MM.1S (cell line): ENCODE measurements around the gene GARNL3.
A peak's percentile ranks its signal among the peaks of the same experiment; 100 is the strongest.

Experiments
- DNase-seq: peaks from one replicate; pipeline ENCODE4 v3.0.0-alpha.2; 2015
- H2AFZ ChIP-seq: fragments of 300-600 bp; sonication (generic); 2 replicates; pipeline ENCODE4 v1.6.0; 2016; ENCODE audit warnings: antibody characterized with exemption, low read length
- H3F3A ChIP-seq: fragments of 300-600 bp; sonication (generic); 2 replicates; pipeline ENCODE4 v1.6.1; 2016; ENCODE audit warnings: mild to moderate bottlenecking, antibody characterized with exemption, low read length, moderate library complexity, mixed read lengths; ENCODE audit not compliant: insufficient read depth
- H3K27ac ChIP-seq: fragments of 300-600 bp; sonication (generic); 2 replicates; pipeline ENCODE4 v1.5.1; 2016; ENCODE audit warnings: mild to moderate bottlenecking, low read length
- H3K27me3 ChIP-seq: fragments of 300-600 bp; sonication (generic); replicated peaks from 2 replicates; pipeline ENCODE4 v1.6.0; 2016; ENCODE audit warnings: low read length; ENCODE audit not compliant: insufficient read depth
- H3K36me3 ChIP-seq: fragments of 300-600 bp; sonication (generic); replicated peaks from 2 replicates; pipeline ENCODE4 v1.6.1; 2016; ENCODE audit warnings: mild to moderate bottlenecking, low read length, mixed read lengths; ENCODE audit not compliant: insufficient read depth
- H3K4me1 ChIP-seq: fragments of 300-600 bp; sonication (generic); 2 replicates; pipeline ENCODE4 v1.6.1; 2016; ENCODE audit warnings: low read length, mixed read lengths
- H3K4me2 ChIP-seq: fragments of 300-600 bp; sonication (generic); 2 replicates; pipeline ENCODE4 v1.6.0; 2016; ENCODE audit warnings: low read depth, low read length
- H3K4me3 ChIP-seq: fragments of 300-600 bp; sonication (generic); 2 replicates; pipeline ENCODE4 v1.5.1; 2016; ENCODE audit warnings: low read length, mixed read lengths
- H3K79me2 ChIP-seq: fragments of 300-600 bp; sonication (generic); 2 replicates; pipeline ENCODE4 v1.6.1; 2016; ENCODE audit warnings: mixed run types, low read length, mixed read lengths
- H3K9ac ChIP-seq: fragments of 300-600 bp; sonication (generic); 2 replicates; pipeline ENCODE4 v1.6.1; 2016; ENCODE audit warnings: low read length, mixed read lengths
- H3K9me2 ChIP-seq: fragments of 300-600 bp; sonication (generic); replicated peaks from 2 replicates; pipeline ENCODE4 v1.6.1; 2016; ENCODE audit warnings: mild to moderate bottlenecking, low read length, mixed read lengths; ENCODE audit not compliant: insufficient read depth
- H3K9me3 ChIP-seq: fragments of 300-600 bp; sonication (generic); replicated peaks from 2 replicates; pipeline ENCODE4 v1.6.1; 2016; ENCODE audit warnings: mild to moderate bottlenecking, low read length, mixed read lengths; ENCODE audit not compliant: insufficient read depth
- H4K20me1 ChIP-seq: fragments of 300-600 bp; sonication (generic); 2 replicates; pipeline ENCODE4 v1.6.1; 2016; ENCODE audit warnings: mild to moderate bottlenecking, low read length, moderate library complexity, mixed read lengths; ENCODE audit not compliant: insufficient read depth
- EZH2 ChIP-seq: fragments of 300-600 bp; sonication (generic); optimal IDR thresholded peaks from 2 replicates; pipeline ENCODE3; 2017; ENCODE audit warnings: low read depth, mild to moderate bottlenecking, antibody characterized with exemption, low read length, mixed read lengths
- EZH2phosphoT487 ChIP-seq: fragments of 300-600 bp; sonication (generic); IDR thresholded peaks from 2 replicates; pipeline ENCODE4 v1.6.1; 2018; ENCODE audit warnings: antibody characterized with exemption, low read length
- TF ChIP-seq, protein P1 (sequence below): fragments of 300-600 bp; sonication (generic); IDR thresholded peaks from 2 replicates; pipeline ENCODE4 v1.5.1; 2016; ENCODE audit warnings: antibody characterized with exemption, low read length, mixed read lengths

The GARNL3 gene

DNA sequence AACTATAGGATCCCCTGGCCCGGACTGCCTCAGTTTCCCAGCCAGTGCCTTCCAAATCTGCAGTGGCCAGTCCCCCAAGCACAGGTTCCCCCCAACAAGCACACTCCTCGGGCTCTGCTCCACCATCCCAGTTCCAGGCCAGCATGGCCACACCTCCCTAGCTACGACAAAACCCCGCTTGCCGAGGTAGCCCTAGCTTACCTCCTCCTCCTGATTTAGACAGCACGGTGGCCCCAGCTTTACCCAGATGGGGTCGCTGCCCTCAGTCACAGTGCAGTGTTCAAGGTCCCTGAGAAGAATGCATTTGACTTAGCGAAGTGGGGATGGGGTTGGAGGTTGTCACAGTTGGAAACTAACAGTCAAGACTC lies 40.8 kb upstream of the GARNL3 start:
- Histone ChIP-seq H3K9me3 (no peaks in the 10 kb centered on the region), H3K27me3 (no peaks in the 10 kb centered on the region), H3K4me1 (peaks cover 16% of the 10 kb centered on the region), H3K27ac (no peak overlapping the region), H3K4me3 (peak overlapping the region; percentile 66), H3K9ac (no peak overlapping the region), H3K36me3 (no peaks in the 10 kb centered on the region), H2AFZ (0 out of 2 replicates have a peak overlapping the region, but pooled peaks have one; percentile 70), H3K9me2 (no peaks in the 10 kb centered on the region), H3K4me2 (peak overlapping the region; percentile 92), H3K79me2 (peaks cover 9% of the 10 kb centered on the region; the same call in 1 of the 2 replicates), H4K20me1 (no peaks in the 10 kb centered on the region), H3F3A (no peaks in the 10 kb centered on the region; the same call in 1 of the 2 replicates)
- TF ChIP-seq EZH2phosphoT487 (no peak), EZH2 (no peak)
- TF ChIP-seq, protein P1, sequence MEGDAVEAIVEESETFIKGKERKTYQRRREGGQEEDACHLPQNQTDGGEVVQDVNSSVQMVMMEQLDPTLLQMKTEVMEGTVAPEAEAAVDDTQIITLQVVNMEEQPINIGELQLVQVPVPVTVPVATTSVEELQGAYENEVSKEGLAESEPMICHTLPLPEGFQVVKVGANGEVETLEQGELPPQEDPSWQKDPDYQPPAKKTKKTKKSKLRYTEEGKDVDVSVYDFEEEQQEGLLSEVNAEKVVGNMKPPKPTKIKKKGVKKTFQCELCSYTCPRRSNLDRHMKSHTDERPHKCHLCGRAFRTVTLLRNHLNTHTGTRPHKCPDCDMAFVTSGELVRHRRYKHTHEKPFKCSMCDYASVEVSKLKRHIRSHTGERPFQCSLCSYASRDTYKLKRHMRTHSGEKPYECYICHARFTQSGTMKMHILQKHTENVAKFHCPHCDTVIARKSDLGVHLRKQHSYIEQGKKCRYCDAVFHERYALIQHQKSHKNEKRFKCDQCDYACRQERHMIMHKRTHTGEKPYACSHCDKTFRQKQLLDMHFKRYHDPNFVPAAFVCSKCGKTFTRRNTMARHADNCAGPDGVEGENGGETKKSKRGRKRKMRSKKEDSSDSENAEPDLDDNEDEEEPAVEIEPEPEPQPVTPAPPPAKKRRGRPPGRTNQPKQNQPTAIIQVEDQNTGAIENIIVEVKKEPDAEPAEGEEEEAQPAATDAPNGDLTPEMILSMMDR, result 0 out of 2 replicates have a peak, but pooled peaks have one; percentile 11
- DNase-seq, result no peak

DNA sequence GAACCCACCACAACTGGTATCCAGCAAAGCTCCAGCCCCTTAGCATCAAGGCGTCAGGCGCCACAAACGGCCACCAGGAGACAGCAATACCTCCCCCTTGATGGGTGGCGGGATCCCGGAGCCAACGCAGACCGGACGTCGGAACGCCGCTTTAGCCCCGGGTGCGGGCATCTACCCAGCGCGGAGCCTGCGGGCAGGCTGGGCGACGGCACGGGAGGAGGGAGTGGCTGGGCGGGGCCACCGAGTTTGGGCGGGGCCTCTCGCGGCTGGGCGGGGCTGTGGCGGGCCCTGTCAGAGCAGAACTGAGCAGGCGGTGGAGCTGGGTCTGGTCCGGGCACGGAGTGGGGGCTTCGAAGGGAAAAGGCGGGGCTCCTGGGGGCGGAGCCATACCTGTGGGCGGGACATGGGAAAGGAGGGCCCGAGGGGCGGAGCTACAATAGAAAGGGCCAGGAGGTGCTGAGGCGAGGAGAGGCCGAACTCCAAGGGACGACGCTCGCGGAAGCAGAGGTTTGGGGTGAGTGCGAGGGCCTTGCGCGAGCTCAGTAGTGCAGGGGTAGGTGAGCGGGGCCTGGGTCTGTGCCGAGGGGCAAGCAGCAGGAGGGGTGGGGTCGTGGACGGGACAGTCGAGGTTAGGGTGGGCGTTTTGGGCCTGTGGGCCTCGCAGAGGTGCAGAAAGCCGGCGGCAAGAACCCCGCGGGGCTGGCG lies 40.2 kb upstream of the GARNL3 start:
- peak overlapping the region; percentile 66 for H3K4me3 ChIP-seq
- no peaks in the 10 kb centered on the region for H3K9me2 ChIP-seq
- peak; percentile 91 for DNase-seq
- peak overlapping the region; percentile 70 for H2AFZ ChIP-seq
- no peaks in the 10 kb centered on the region for H3K36me3 ChIP-seq
- peak overlapping the region; percentile 63 for H3K9ac ChIP-seq
- TF ChIP-seq EZH2phosphoT487, result no peak
- TF ChIP-seq, protein P1, result no peak; the same call in 1 of the 2 replicates
- TF ChIP-seq EZH2, result no peak
- H3K27me3 ChIP-seq, result no peaks in the 10 kb centered on the region
- peaks cover 16% of the 10 kb centered on the region for H3K4me1 ChIP-seq
- H3F3A ChIP-seq, result no peaks in the 10 kb centered on the region; the same call in 1 of the 2 replicates
- no peaks in the 10 kb centered on the region for H4K20me1 ChIP-seq
- H3K79me2 ChIP-seq, result peaks cover 9% of the 10 kb centered on the region; the same call in 1 of the 2 replicates
- H3K9me3 ChIP-seq, result no peaks in the 10 kb centered on the region
- peak overlapping the region; percentile 92 for H3K4me2 ChIP-seq
- peak overlapping the region; percentile 60; the same call in 1 of the 2 replicates for H3K27ac ChIP-seq

DNA sequence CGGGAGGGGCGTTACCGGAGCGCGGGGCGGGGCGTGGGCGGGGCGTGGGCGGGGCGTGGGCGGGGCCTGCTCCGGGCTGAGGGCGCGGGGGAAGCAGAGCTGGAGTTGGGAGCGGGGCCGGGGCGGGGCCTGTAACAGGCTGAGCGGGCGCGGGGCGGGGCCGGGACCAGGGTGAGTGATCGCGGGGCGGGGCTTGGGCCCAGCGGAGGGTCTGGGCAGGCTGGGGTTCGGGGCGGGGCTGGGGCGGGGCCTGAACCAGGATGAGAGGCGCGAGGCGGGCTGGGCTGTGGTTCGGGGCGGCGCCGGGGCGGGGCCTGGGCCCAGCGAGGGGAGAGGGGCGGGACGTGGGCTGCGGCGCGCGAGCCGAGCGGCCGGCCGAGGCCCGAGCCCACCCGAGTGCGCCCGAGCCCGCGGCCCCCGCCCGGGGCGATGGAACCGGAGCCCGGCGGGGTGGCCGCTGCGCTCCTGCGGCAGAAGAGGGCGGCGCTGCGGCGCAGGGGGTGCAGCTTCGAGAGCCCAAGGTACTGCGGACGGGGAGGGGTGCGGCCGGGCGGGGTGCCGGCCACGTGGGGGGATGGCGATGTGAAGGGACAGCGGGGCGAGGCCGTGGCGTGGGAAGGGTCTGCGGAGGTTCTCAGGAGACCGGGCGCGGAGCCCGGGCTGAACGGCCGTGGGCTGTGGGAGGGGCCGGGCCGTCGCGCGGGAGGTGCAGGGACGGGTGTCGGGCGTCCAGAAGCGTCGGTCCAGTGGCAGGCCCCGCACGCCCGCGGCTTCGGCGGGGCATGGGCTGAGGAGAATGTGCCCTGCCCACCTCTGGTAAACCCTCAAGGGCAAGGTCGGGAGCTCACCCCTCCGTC lies 39.5 kb upstream of the GARNL3 start:
- peak overlapping the region; percentile 60; the same call in 1 of the 2 replicates for H3K27ac ChIP-seq
- H2AFZ ChIP-seq, result peak overlapping the region; percentile 97
- H3K79me2 ChIP-seq, result peaks cover 9% of the 10 kb centered on the region; the same call in 1 of the 2 replicates

More for the DNA sequence above, 39.5 kb upstream of the GARNL3 start:
- Histone ChIP-seq H3K9me2 (no peaks in the 10 kb centered on the region), H3K4me3 (peak overlapping the region; percentile 85), H3F3A (no peaks in the 10 kb centered on the region; the same call in 1 of the 2 replicates), H3K9ac (peak overlapping the region; percentile 63; the same call in 1 of the 2 replicates), H3K27me3 (no peaks in the 10 kb centered on the region), H3K4me2 (peak overlapping the region; percentile 92), H4K20me1 (no peaks in the 10 kb centered on the region), H3K9me3 (no peaks in the 10 kb centered on the region), H3K36me3 (no peaks in the 10 kb centered on the region), H3K4me1 (peaks cover 16% of the 10 kb centered on the region)
- no peak for TF ChIP-seq EZH2
- TF ChIP-seq EZH2phosphoT487, result no peak
- TF ChIP-seq, protein P1, result no peak
- DNase-seq, result peak; percentile 92
